ENCODE measurements around the gene ADCY1. TPM values are rescaled to one million over a fixed set of nuclear protein-coding genes. Genes with fewer than 3 reads are reported as not detected.

Gene ADCY1
- polyA plus RNA-seq, 1 donor (not counting 4 experiments of a cell fraction or from before 2014, with no cell fraction given): 0.54 TPM

GRCh38 chr7:45569290-45569685 lies 4.9 kb upstream of the ADCY1 start:
- no peak overlapping the region for H2AFZ ChIP-seq (ENCODE audit: control insufficient read depth, low read length)
- no peaks in the 10 kb centered on the region for H3K36me3 ChIP-seq (ENCODE audit: control insufficient read depth in 2 of 2, extremely low read depth in 1 of 2, insufficient read depth in 2 of 2, low read length in 2 of 2)
- dilution Hi-C loops (cut with MboI; ENCODE audit: extremely low pct_ligation_motif_present, low sequenced_read_pairs): no loop called here
- TF ChIP-seq EZH2 (IDR thresholded peaks at IDR 0.05; ENCODE audit: low read length): no peak
- no peak for TF ChIP-seq CTCF (optimal IDR thresholded peaks at IDR 0.05 in 1 of 3, IDR thresholded peaks at IDR 0.05 in 1 of 3, conservative IDR thresholded peaks at IDR 0.05 in 1 of 3; ENCODE audit: extremely low read depth in 1 of 3, insufficient read depth in 2 of 3, low read length in 3 of 3)
- H3K9me3 ChIP-seq (ENCODE audit: control insufficient read depth, low read depth, low read length): no peaks in the 10 kb centered on the region
- H3K79me2 ChIP-seq (ENCODE audit: control insufficient read depth, insufficient read depth, low read length): no peaks in the 10 kb centered on the region
- no peak overlapping the region for H3K27ac ChIP-seq (ENCODE audit: control insufficient read depth, insufficient read depth, low read length)
- no peak overlapping the region for H3K4me2 ChIP-seq (ENCODE audit: control insufficient read depth, extremely low read depth, insufficient read depth, low read depth, low read length)
- H3K9me1 ChIP-seq (ENCODE audit: control insufficient read depth, extremely low read depth, insufficient read depth, low read length): no peaks in the 10 kb centered on the region
- H3K4me3 ChIP-seq (ENCODE audit: control insufficient read depth in 2 of 3, extremely low read depth in 1 of 3, insufficient read depth in 2 of 3, low read depth in 1 of 3, low read length in 3 of 3): no peak overlapping the region
- FAIRE-seq (no peak), DNase-seq (ENCODE audit: low read depth, low spot score) (no peak)
- H3K4me1 ChIP-seq (ENCODE audit: control insufficient read depth, extremely low read depth, insufficient read depth, low read length): no peaks in the 10 kb centered on the region
- H3K27me3 ChIP-seq (ENCODE audit: control insufficient read depth, extremely low read depth, insufficient read depth, low read length): peaks cover 31% of the 10 kb centered on the region
- H3K9ac ChIP-seq (ENCODE audit: control insufficient read depth, extremely low read depth, insufficient read depth, low read length): no peak overlapping the region
- H4K20me1 ChIP-seq (ENCODE audit: control insufficient read depth, extremely low read depth, insufficient read depth, low read length): no peaks in the 10 kb centered on the region

- no peak for TF ChIP-seq EZH2 (IDR thresholded peaks at IDR 0.05; ENCODE audit: low read length)
- no peak for TF ChIP-seq CTCF (optimal IDR thresholded peaks at IDR 0.05 in 1 of 3, IDR thresholded peaks at IDR 0.05 in 1 of 3, conservative IDR thresholded peaks at IDR 0.05 in 1 of 3; ENCODE audit: extremely low read depth in 1 of 3, insufficient read depth in 2 of 3, low read length in 3 of 3)
- Histone ChIP-seq H3K4me3 (ENCODE audit: control insufficient read depth in 2 of 3, extremely low read depth in 1 of 3, insufficient read depth in 2 of 3, low read depth in 1 of 3, low read length in 3 of 3) (no peak overlapping the region), H3K9me3 (ENCODE audit: control insufficient read depth, low read depth, low read length) (no peaks in the 10 kb centered on the region), H4K20me1 (ENCODE audit: control insufficient read depth, extremely low read depth, insufficient read depth, low read length) (no peaks in the 10 kb centered on the region), H3K4me2 (ENCODE audit: control insufficient read depth, extremely low read depth, insufficient read depth, low read depth, low read length) (no peak overlapping the region), H3K79me2 (ENCODE audit: control insufficient read depth, insufficient read depth, low read length) (no peaks in the 10 kb centered on the region), H3K27me3 (ENCODE audit: control insufficient read depth, extremely low read depth, insufficient read depth, low read length) (peaks cover 32% of the 10 kb centered on the region), H3K9me1 (ENCODE audit: control insufficient read depth, extremely low read depth, insufficient read depth, low read length) (no peaks in the 10 kb centered on the region), H2AFZ (ENCODE audit: control insufficient read depth, low read length) (no peak overlapping the region), H3K9ac (ENCODE audit: control insufficient read depth, extremely low read depth, insufficient read depth, low read length) (no peak overlapping the region), H3K4me1 (ENCODE audit: control insufficient read depth, extremely low read depth, insufficient read depth, low read length) (no peaks in the 10 kb centered on the region), H3K27ac (ENCODE audit: control insufficient read depth, insufficient read depth, low read length) (no peak overlapping the region), H3K36me3 (ENCODE audit: control insufficient read depth in 2 of 2, extremely low read depth in 1 of 2, insufficient read depth in 2 of 2, low read length in 2 of 2) (no peaks in the 10 kb centered on the region)
- dilution Hi-C loops (cut with MboI; ENCODE audit: extremely low pct_ligation_motif_present, low sequenced_read_pairs): no loop called here
- FAIRE-seq: no peak
- DNase-seq (ENCODE audit: low read depth, low spot score): no peak
Measured at GRCh38 chr7:45570797-45571196, 3.4 kb upstream of the ADCY1 start.
